Motor neuron (in vitro differentiated cells): ENCODE measurements around the gene DSC2. TPM values are rescaled to one million over a fixed set of nuclear protein-coding genes. Genes with fewer than 3 reads are reported as not detected.

Experiments used
- ATAC-seq, 8 experiments: fragments of 200-7000 bp; cut with Tn5 transposase; replicated peaks in 6 of 8; 2 replicates each; pipeline ENCODE4 v1.8.0; 2021; ENCODE audit warnings: mild to moderate bottlenecking in 8 of 8, moderate library complexity in 8 of 8
- H3K27ac ChIP-seq, 2 donors: fragments of 250-450 bp; sonication (Bioruptor Pico); 2 replicates each; pipeline ENCODE4 v1.9.0; 2021; ENCODE audit warnings: antibody characterized with exemption in 2 of 2, mild to moderate bottlenecking in 2 of 2, moderate library complexity in 1 of 2
- H3K4me1 ChIP-seq, 2 donors: fragments of 250-450 bp; sonication (Bioruptor Pico); replicated peaks in 1 of 2; 2 replicates each; pipeline ENCODE4 v1.6.1; 2021; ENCODE audit warnings: antibody characterized with exemption in 2 of 2, mild to moderate bottlenecking in 2 of 2, moderate library complexity in 1 of 2
- H3K4me3 ChIP-seq, 5 donors: fragments of 250-450 bp; sonication (Bioruptor Pico); 2 replicates each; pipeline ENCODE4 v1.9.0; 2021; ENCODE audit warnings: antibody characterized with exemption in 5 of 5, mild to moderate bottlenecking in 5 of 5, moderate library complexity in 4 of 5
- WGBS, 10 experiments: fragments of 450-650 bp; shearing (Covaris generic); methylation state at CpG; one replicate each; pipeline ENCODE4 v1.0.0; 2022; 5-methylcytosine and 5-hydroxymethylcytosine counted together
- in situ Hi-C, 9 experiments: fragments of 400-800 bp; cut with MboI; loops; one replicate each; pipeline ENCODE4 v1.15.0; 2021; ENCODE audit warnings: low sequenced_read_pairs in 9 of 9, low pct_unique_long_range_greater_than_20kb in 2 of 9; ENCODE audit not compliant: unreplicated experiment in 9 of 9
- total RNA-seq, 8 experiments: library from RNA; unstranded; fragments of 300-600 nt; gene quantifications; 2 replicates each; pipeline versions ENCODE4 v1.2.3 to v1.2.4, GENCODE V29; 2022

The DSC2 gene
- total RNA-seq, 8 experiments from 2014 or later, result 0.05 to 7.0 (median 3.4) TPM; not detected in 1

GRCh38 chr18:31088532-31088931 lies 13.7 kb downstream of the DSC2 start:
- no peaks in the 10 kb centered on the region for H3K4me1 ChIP-seq
- no peak for ATAC-seq
- no peak overlapping the region for H3K4me3 ChIP-seq
- WGBS, 10 experiments, result 20 to 100% (median 94%) methylated on average over 1 to 3 of the region's 3 CpGs; no CpG with 5 or more reads in 6 of the 10 experiments
- in situ Hi-C loops, result no loop called here
- H3K27ac ChIP-seq, result no peak overlapping the region

GRCh38 chr18:31079973-31080372 lies 22.2 kb downstream of the DSC2 start:
- H3K4me3 ChIP-seq, result no peak overlapping the region
- H3K4me1 ChIP-seq, result no peaks in the 10 kb centered on the region
- 43 to 100% (median 94%) methylated on average over 2 to 3 of the region's 3 CpGs; no CpG with 5 or more reads in 1 of the 10 experiments for WGBS, 10 experiments
- no peak overlapping the region for H3K27ac ChIP-seq
- ATAC-seq, result no peak
- in situ Hi-C loops, result no loop called here

GRCh38 chr18:31077878-31078277 lies 24.3 kb downstream of the DSC2 start:
- no peak for ATAC-seq
- in situ Hi-C loops, result no loop called here
- 0 to 100% (median 76%) methylated on average over 1 of the region's 1 CpG; no CpG with 5 or more reads in 2 of the 10 experiments for WGBS, 10 experiments

GRCh38 chr18:31072175-31072574 lies 30.0 kb downstream of the DSC2 start:
- no peak overlapping the region for H3K4me3 ChIP-seq
- no peak for ATAC-seq
- H3K27ac ChIP-seq, result no peak overlapping the region
- WGBS, 10 experiments, result 5 to 100% (median 83%) methylated on average over 1 to 4 of the region's 4 CpGs
- H3K4me1 ChIP-seq, result no peaks in the 10 kb centered on the region
- in situ Hi-C loops, result no loop called here

More at GRCh38 chr18:31077878-31078277, 24.3 kb downstream of the DSC2 start:
- H3K4me3 ChIP-seq, result no peak overlapping the region
- no peak overlapping the region for H3K27ac ChIP-seq
- no peaks in the 10 kb centered on the region for H3K4me1 ChIP-seq

- Histone ChIP-seq H3K4me1 (peaks cover 0 to 2% of the 10 kb centered on the region in 2 donors), H3K27ac (no peak overlapping the region), H3K4me3 (no peak overlapping the region)
- in situ Hi-C loops, result no loop called here
- ATAC-seq, result no peak
- 0 to 100% (median 86%) methylated on average over 1 to 3 of the region's 3 CpGs for WGBS, 10 experiments
Measured at GRCh38 chr18:31070206-31070605, 32.0 kb downstream of the DSC2 start.

GRCh38 chr18:31066266-31066665 lies 36.0 kb downstream of the DSC2 start:
- in situ Hi-C loops, result no loop called here
- H3K4me3 ChIP-seq, result no peak overlapping the region
- H3K27ac ChIP-seq, result no peak overlapping the region
- WGBS, 10 experiments, result 0 to 100% (median 92%) methylated on average over 1 of the region's 1 CpG; no CpG with 5 or more reads in 1 of the 10 experiments
- no peak for ATAC-seq
- H3K4me1 ChIP-seq, result peaks cover 0 to 4% of the 10 kb centered on the region in 2 donors

GRCh38 chr18:31065036-31065773 lies 37.0 kb downstream of the DSC2 start:
- H3K4me1 ChIP-seq, result peaks cover 0 to 4% of the 10 kb centered on the region in 2 donors
- 0 to 100% (median 64%) methylated on average over 2 to 6 of the region's 6 CpGs for WGBS, 10 experiments
- H3K27ac ChIP-seq, result no peak overlapping the region
- in situ Hi-C loops, result no loop called here
- H3K4me3 ChIP-seq, result no peak overlapping the region
- ATAC-seq, result peak in 2 of 8 experiments; percentile 36 to 52

- WGBS, 10 experiments, result 0 to 90% (median 65%) methylated on average over 1 of the region's 1 CpG; no CpG with 5 or more reads in 4 of the 10 experiments
- H3K27ac ChIP-seq, result no peak overlapping the region
- ATAC-seq, result no peak
- no peak overlapping the region for H3K4me3 ChIP-seq
- in situ Hi-C loops, result no loop called here
- H3K4me1 ChIP-seq, result peaks cover 0 to 4% of the 10 kb centered on the region in 2 donors
Measured at GRCh38 chr18:31064130-31064529, 38.1 kb downstream of the DSC2 start.

GRCh38 chr18:31061945-31062344 lies 40.3 kb downstream of the DSC2 start:
- Histone ChIP-seq H3K4me3 (no peak overlapping the region), H3K27ac (no peak overlapping the region), H3K4me1 (peaks cover 4% of the 10 kb centered on the region in 2 donors)
- in situ Hi-C loops, result no loop called here
- WGBS, 10 experiments, result 0 to 93% (median 67%) methylated on average over 3 to 4 of the region's 4 CpGs; no CpG with 5 or more reads in 1 of the 10 experiments
- ATAC-seq, result no peak

- peaks cover 0 to 10% of the 10 kb centered on the region in 2 donors for H3K4me1 ChIP-seq
- no peak for ATAC-seq
- H3K4me3 ChIP-seq, result no peak overlapping the region
- 8 to 100% (median 78%) methylated on average over 1 to 3 of the region's 3 CpGs; no CpG with 5 or more reads in 2 of the 10 experiments for WGBS, 10 experiments
- no peak overlapping the region for H3K27ac ChIP-seq
- in situ Hi-C loops, result no loop called here
Measured at GRCh38 chr18:31058897-31059296, 43.3 kb downstream of the DSC2 start.

GRCh38 chr18:31057917-31058316 lies 44.3 kb downstream of the DSC2 start:
- Histone ChIP-seq H3K27ac (no peak overlapping the region), H3K4me1 (peaks cover 0 to 10% of the 10 kb centered on the region in 2 donors), H3K4me3 (no peak overlapping the region)
- ATAC-seq, result no peak
- in situ Hi-C loops, result no loop called here
- WGBS, 10 experiments, result 10 to 100% (median 87%) methylated on average over 1 to 4 of the region's 4 CpGs; no CpG with 5 or more reads in 1 of the 10 experiments

GRCh38 chr18:31057051-31057450 lies 45.2 kb downstream of the DSC2 start:
- in situ Hi-C loops, result no loop called here
- ATAC-seq, result no peak
- H3K4me1 ChIP-seq, result peaks cover 0 to 10% of the 10 kb centered on the region in 2 donors
- no peak overlapping the region for H3K27ac ChIP-seq
- no peak overlapping the region for H3K4me3 ChIP-seq
- 0 to 96% (median 74%) methylated on average over 2 to 5 of the region's 5 CpGs; no CpG with 5 or more reads in 1 of the 10 experiments for WGBS, 10 experiments

- no peak overlapping the region for H3K27ac ChIP-seq
- in situ Hi-C loops, result no loop called here
- 0 to 80% (median 28%) methylated on average over 1 to 2 of the region's 2 CpGs for WGBS, 10 experiments
- H3K4me3 ChIP-seq, result no peak overlapping the region
- no peak for ATAC-seq
- H3K4me1 ChIP-seq, result peaks cover 0 to 10% of the 10 kb centered on the region in 2 donors
Measured at GRCh38 chr18:31056296-31056695, 45.9 kb downstream of the DSC2 start.

- no peak overlapping the region for H3K4me3 ChIP-seq
- 0 to 100% (median 86%) methylated on average over 3 of the region's 3 CpGs; no CpG with 5 or more reads in 3 of the 10 experiments for WGBS, 10 experiments
- in situ Hi-C loops, result no loop called here
- H3K27ac ChIP-seq, result no peak overlapping the region
- H3K4me1 ChIP-seq, result no peaks in the 10 kb centered on the region
- no peak for ATAC-seq
Measured at GRCh38 chr18:31050635-31051034, 51.6 kb downstream of the DSC2 start.
